H1 (cell line): Measurements from ENCODE around the gene LAP3. TPM values are rescaled to one million over a fixed set of nuclear protein-coding genes. Genes with fewer than 3 reads are reported as not detected.

Source experiments
- CTCF ChIA-PET: fragments of 300-600 bp; sonication (Branson Sonifier 250); formaldehyde crosslinking; loops from one replicate; lab custom pipeline; 2021; ENCODE audit not compliant: partially characterized antibody; lab: Charles Lee
- POLR2A ChIA-PET: fragments of 300-600 bp; sonication (Branson Sonifier 250); formaldehyde crosslinking; loops from one replicate; lab custom pipeline; 2021; ENCODE audit warnings: inconsistent platforms; ENCODE audit not compliant: partially characterized antibody; lab: Charles Lee
- DNase-seq, 2 experiments: peaks; one replicate each; pipeline versions ENCODE4 v3.0.0 to v3.0.0-alpha.2; 2010 to 2022; ENCODE audit warnings: low spot score in 2 of 2, low read depth in 1 of 2, mixed read lengths in 1 of 2
- FAIRE-seq: peaks from 2 replicates; lab custom pipeline; 2011; peaks lifted over from hg19 to GRCh38; lab: Jason Lieb, UNC
- H2AFZ ChIP-seq: 2 replicates; pipeline ENCODE4 v1.8.1; 2012; ENCODE audit warnings: low read length, inconsistent platforms
- H2AK5ac ChIP-seq: 2 replicates; pipeline ENCODE4 v1.6.1; 2013; ENCODE audit warnings: low read depth, low read length
- H2BK120ac ChIP-seq: replicated peaks from 2 replicates; pipeline ENCODE3; 2013; ENCODE audit warnings: low read depth, low read length, inconsistent platforms
- H2BK12ac ChIP-seq: 2 replicates; pipeline ENCODE4 v1.6.1; 2013; ENCODE audit warnings: low read depth, low read length
- H2BK15ac ChIP-seq: 2 replicates; pipeline ENCODE4 v1.6.1; 2013; ENCODE audit warnings: low read length
- H2BK20ac ChIP-seq: 2 replicates; pipeline ENCODE4 v1.6.1; 2013; ENCODE audit warnings: low read length
- H2BK5ac ChIP-seq: 2 replicates; pipeline ENCODE4 v1.6.1; 2013; ENCODE audit warnings: low read depth, low read length
- H3K14ac ChIP-seq: 2 replicates; pipeline ENCODE4 v1.6.1; 2013; ENCODE audit warnings: inconsistent platforms; ENCODE audit not compliant: insufficient read length
- H3K18ac ChIP-seq: 2 replicates; pipeline ENCODE4 v1.6.1; 2013; ENCODE audit warnings: low read length; ENCODE audit errors: extremely low read depth
- H3K23ac ChIP-seq: 2 replicates; pipeline ENCODE4 v1.6.1; 2013; ENCODE audit warnings: inconsistent platforms; ENCODE audit not compliant: insufficient read length
- H3K23me2 ChIP-seq: 2 replicates; pipeline ENCODE4 v1.6.1; 2013; ENCODE audit warnings: low read depth, low read length
- H3K27ac ChIP-seq: 2 replicates; pipeline ENCODE4 v1.6.1; 2011; ENCODE audit warnings: low read depth, low read length, inconsistent platforms
- H3K27me3 ChIP-seq, 4 experiments: replicated peaks in 1 of 4; 1 replicate in 1 of 4; 2 replicates in 3 of 4; pipeline versions ENCODE4 v1.6.1 to v1.8.1; 2011 to 2013; ENCODE audit warnings: low read length in 3 of 4, mild to moderate bottlenecking in 3 of 4, inconsistent platforms in 2 of 4, mixed read lengths in 2 of 4, moderate library complexity in 1 of 4; ENCODE audit not compliant: control insufficient read depth in 3 of 4, insufficient read depth in 3 of 4; ENCODE audit errors: extremely low read depth in 1 of 4
- H3K36me3 ChIP-seq, 4 experiments: 2 replicates each; pipeline versions ENCODE4 v1.6.1 to v1.8.1; 2011 to 2013; ENCODE audit warnings: mild to moderate bottlenecking in 4 of 4, low read length in 3 of 4, moderate library complexity in 2 of 4, control low read depth in 1 of 4, inconsistent platforms in 1 of 4; ENCODE audit not compliant: insufficient read depth in 4 of 4, control insufficient read depth in 2 of 4
- H3K4ac ChIP-seq: replicated peaks from 2 replicates; pipeline ENCODE3; 2013; ENCODE audit warnings: low read length, low read depth, mixed read lengths, inconsistent platforms; ENCODE audit not compliant: insufficient read length
- H3K4me1 ChIP-seq, 4 experiments: replicated peaks in 1 of 4; 1 replicate in 1 of 4; 2 replicates in 3 of 4; pipeline versions ENCODE4 v1.6.1 to v1.8.1; 2011 to 2013; ENCODE audit warnings: low read length in 3 of 4, inconsistent platforms in 2 of 4, mixed read lengths in 1 of 4; ENCODE audit not compliant: insufficient read depth in 4 of 4, control insufficient read depth in 3 of 4
- H3K4me2 ChIP-seq, 2 experiments: 2 replicates each; pipeline versions ENCODE4 v1.6.1 to v1.8.1; 2011 to 2013; ENCODE audit warnings: low read depth in 2 of 2, low read length in 2 of 2, control low read depth in 1 of 2, inconsistent platforms in 1 of 2, mild to moderate bottlenecking in 1 of 2; ENCODE audit not compliant: insufficient read depth in 1 of 2
- H3K4me3 ChIP-seq, 4 experiments: fragments of 200-600, 300-600 bp in 1 of 4; sonication (generic), shearing (Covaris generic), sonication (Bioruptor Twin) in 1 of 4; 2 replicates each; pipeline versions ENCODE4 v1.5.1 to v1.8.1; 2011 to 2016; ENCODE audit warnings: low read length in 4 of 4, low read depth in 3 of 4, control low read depth in 2 of 4, inconsistent platforms in 2 of 4, mild to moderate bottlenecking in 2 of 4, mixed read lengths in 1 of 4, moderate library complexity in 1 of 4; ENCODE audit not compliant: insufficient read depth in 2 of 4; ENCODE audit errors: extremely low read depth in 1 of 4
- H3K56ac ChIP-seq: replicated peaks from 2 replicates; pipeline ENCODE3; 2013; ENCODE audit warnings: low read depth, mild to moderate bottlenecking, mixed read lengths, low read length, inconsistent platforms; ENCODE audit not compliant: insufficient read length
- H3K79me1 ChIP-seq: 2 replicates; pipeline ENCODE4 v1.6.1; 2013; ENCODE audit warnings: low read depth, low read length, control low read depth
- H3K79me2 ChIP-seq, 2 experiments: 2 replicates each; pipeline versions ENCODE4 v1.6.1 to v1.8.1; 2012 to 2013; ENCODE audit warnings: low read length in 2 of 2, mild to moderate bottlenecking in 2 of 2, inconsistent platforms in 1 of 2; ENCODE audit not compliant: insufficient read depth in 2 of 2, control insufficient read depth in 1 of 2
- H3K9ac ChIP-seq, 4 experiments: replicated peaks in 1 of 4; 1 replicate in 1 of 4; 2 replicates in 3 of 4; pipeline versions ENCODE4 v1.6.1 to v1.8.1; 2011 to 2013; ENCODE audit warnings: low read depth in 3 of 4, low read length in 3 of 4, control low read depth in 2 of 4, mild to moderate bottlenecking in 2 of 4, moderate library complexity in 2 of 4, inconsistent platforms in 1 of 4; ENCODE audit errors: extremely low read depth in 1 of 4
- H3K9me3 ChIP-seq, 2 experiments: 2 replicates each; pipeline versions ENCODE4 v1.6.1 to v1.8.1; 2012 to 2013; ENCODE audit warnings: mild to moderate bottlenecking in 2 of 2, moderate library complexity in 2 of 2, control low read depth in 1 of 2, inconsistent platforms in 1 of 2, low read depth in 1 of 2, low read length in 1 of 2, mixed read lengths in 1 of 2; ENCODE audit not compliant: insufficient read depth in 2 of 2
- H4K20me1 ChIP-seq, 2 experiments: replicated peaks in 1 of 2; 2 replicates each; pipeline versions ENCODE3 to v1.8.1; 2011 to 2013; ENCODE audit warnings: inconsistent platforms in 2 of 2, low read length in 2 of 2, mild to moderate bottlenecking in 1 of 2; ENCODE audit not compliant: insufficient read depth in 2 of 2, control insufficient read depth in 1 of 2
- H4K5ac ChIP-seq: 2 replicates; pipeline ENCODE4 v1.6.1; 2013; ENCODE audit warnings: low read length, low read depth, mixed read lengths, inconsistent platforms; ENCODE audit not compliant: insufficient read length
- H4K8ac ChIP-seq: 2 replicates; pipeline ENCODE4 v1.8.0; 2013; ENCODE audit warnings: mild to moderate bottlenecking, moderate library complexity, low read length, inconsistent platforms; ENCODE audit not compliant: insufficient read depth; ENCODE audit errors: extremely low read depth
- H4K91ac ChIP-seq: replicated peaks from 2 replicates; pipeline ENCODE3; 2013; ENCODE audit warnings: low read length, mixed read lengths, inconsistent platforms; ENCODE audit not compliant: insufficient read length
- CBX8 ChIP-seq: fragments of 300-800, 300-1000 bp; sonication (generic); IDR thresholded peaks from 2 replicates; pipeline ENCODE4 v1.7.1; 2016; ENCODE audit warnings: low read depth, low read length, borderline replicate concordance
- HDAC2 ChIP-seq, 2 experiments: fragments of 300-600 bp in 1 of 2; sonication (generic) in 1 of 2; IDR thresholded peaks; 2 replicates each; pipeline ENCODE4 v1.6.1; 2011 to 2012; ENCODE audit warnings: low read depth in 2 of 2, low read length in 2 of 2, mild to moderate bottlenecking in 2 of 2, moderate library complexity in 2 of 2, borderline replicate concordance in 1 of 2, inconsistent platforms in 1 of 2
- POLR2A ChIP-seq, 2 experiments: IDR thresholded peaks; 1 replicate in 1 of 2; 2 replicates in 1 of 2; pipeline ENCODE4 v1.6.1; 2011; ENCODE audit warnings: low read depth in 2 of 2, low read length in 2 of 2, mild to moderate bottlenecking in 2 of 2; ENCODE audit errors: control extremely low read depth in 1 of 2
- WGBS, 2 experiments: shearing (Covaris generic) in 1 of 2; methylation state at CpG; one replicate each; pipeline versions ENCODE4 v1.1.6 to v1.1.7; 2013 to 2015; ENCODE audit warnings: low lambda C conversion rate in 2 of 2, mixed read lengths in 2 of 2, inconsistent platforms in 1 of 2, low coverage in 1 of 2, missing lambda C conversion rate in 1 of 2; ENCODE audit not compliant: insufficient replicate concordance in 2 of 2, insufficient coverage in 1 of 2, insufficient read length in 1 of 2; ENCODE audit errors: extremely low coverage in 1 of 2, missing lambda C conversion rate in 1 of 2; 5-methylcytosine and 5-hydroxymethylcytosine counted together
- polyA plus RNA-seq, 7 experiments: library from polyadenylated mRNA; depleted of rRNA in 3 of 7; stranded (reverse) in 5 of 7; unstranded in 2 of 7; fragments of >200 nt in 5 of 7; fragments of 200-250 nt in 2 of 7; gene quantifications; 1 replicate in 5 of 7; 2 replicates in 1 of 7; 4 replicates in 1 of 7; pipeline versions ENCODE4 v1.2.1 to v1.2.3, GENCODE V29; 2011 to 2013; ENCODE audit warnings: missing spikeins in 2 of 7, mixed read lengths in 2 of 7
- total RNA-seq: library from RNA; stranded (reverse); fragmentation: NEBNext Ultra II Directional; extraction: Animal tissue kit (Norgen Biotek cat#: 25700); gene quantifications from 2 replicates; pipeline ENCODE4 v1.2.1, GENCODE V29; 2021

Gene LAP3
- total and polyA plus RNA-seq, 2 of the 8 experiments (the other 6 are each of a cell fraction or from before 2014, with no cell fraction given): 28.3 to 50.9 TPM

- Histone ChIP-seq H3K27me3 (no peaks in the 10 kb centered on the region), H3K23me2 (no peaks in the 10 kb centered on the region), H4K20me1 (peaks cover 0 to 2% of the 10 kb centered on the region in 2 experiments), H3K36me3 (peaks cover 2 to 54% (median 28%) of the 10 kb centered on the region in 4 experiments; a peak in 7 of 8 replicates), H2BK12ac (no peak overlapping the region), H2AFZ (no peak overlapping the region), H4K91ac (no peak overlapping the region), H3K79me1 (no peaks in the 10 kb centered on the region), H3K4me3 (no peak overlapping the region), H3K27ac (no peak overlapping the region), H3K9me3 (no peaks in the 10 kb centered on the region), H3K4me1 (no peaks in the 10 kb centered on the region; a peak in 1 of 7 replicates), H4K8ac (no peak overlapping the region), H2BK5ac (no peak overlapping the region), H3K4me2 (no peak overlapping the region), H3K79me2 (no peaks in the 10 kb centered on the region), H2AK5ac (no peak overlapping the region), H4K5ac (no peak overlapping the region), H3K23ac (no peak overlapping the region), H2BK15ac (no peak overlapping the region), H3K9ac (no peak overlapping the region; a peak in 1 of 7 replicates), H3K14ac (no peak overlapping the region), H3K18ac (no peak overlapping the region), H3K4ac (no peak overlapping the region), H2BK20ac (no peak overlapping the region), H2BK120ac (no peak overlapping the region), H3K56ac (no peak overlapping the region)
- DNase-seq: no peak
- CTCF ChIA-PET: interaction anchor here (0.7 to 1.3 kb wide), 4 partner anchors 10 to 184 kb away, joined by 3 to 4 read pairs (median 3); no protein-coding TSS in a partner anchor
- no peak for FAIRE-seq
- POLR2A ChIA-PET: interaction anchor here (0.6 kb wide), 1 partner anchor 66 kb away, joined by 3 read pairs; no protein-coding TSS in a partner anchor
- WGBS, 2 experiments: 85% methylated on average over 9 of the region's 9 CpGs; no CpG with 5 or more reads in 1 of the 2 experiments
- TF ChIP-seq CBX8 (no peak), HDAC2 (IDR thresholded peaks at IDR 0.05; ENCODE audit: borderline replicate concordance in 1 of 2, low read depth in 2 of 2, low read length in 2 of 2) (no peak), POLR2A (IDR thresholded peaks at IDR 0.05; ENCODE audit: control extremely low read depth in 1 of 2, low read depth in 2 of 2, low read length in 2 of 2) (no peak)
These were observed 10.3 kb downstream of the LAP3 start for GRCh38 chr4:17587094-17587822.
